Activated T-cell treated with anti-CD3 and anti-CD28 coated beads for 4 hours (primary cell): ENCODE data around the gene NLN.
"Not testable (repeated sequence)": the region's sequence is repeated elsewhere in the genome, so short reads cannot be mapped to it uniquely, and the experiment has no call there.

Source experiments
- DNase-seq: peaks from one replicate; pipeline ENCODE4 v3.0.0-alpha.2; 2020

NLN gene

GRCh38 chr5:65834306-65834705 is 112.3 kb downstream of the NLN start:
- no peak for DNase-seq

- no peak for DNase-seq
Observed at GRCh38 chr5:65835191-65835590, 113.2 kb downstream of the NLN start.

- DNase-seq, result no peak
Observed at GRCh38 chr5:65837139-65837538, 115.1 kb downstream of the NLN start.

- not testable (repeated sequence) for DNase-seq
Observed at GRCh38 chr5:65839170-65839569, 117.2 kb downstream of the NLN start.

GRCh38 chr5:65840071-65840470 is 118.1 kb downstream of the NLN start:
- DNase-seq, result no peak

GRCh38 chr5:65844763-65845162 is 122.8 kb downstream of the NLN start:
- not testable (repeated sequence) for DNase-seq

GRCh38 chr5:65846101-65846500 is 124.1 kb downstream of the NLN start:
- no peak for DNase-seq

- DNase-seq, result not testable (repeated sequence)
Observed at GRCh38 chr5:65847019-65847418, 125.0 kb downstream of the NLN start.

- DNase-seq, result not testable (repeated sequence)
Observed at GRCh38 chr5:65849918-65850317, 127.9 kb downstream of the NLN start.

- DNase-seq, result no peak
Observed at GRCh38 chr5:65854925-65855324, 132.9 kb downstream of the NLN start.

- DNase-seq, result no peak
Observed at GRCh38 chr5:65855766-65856315, 133.8 kb downstream of the NLN start.

GRCh38 chr5:65856520-65856919 is 134.5 kb downstream of the NLN start:
- no peak for DNase-seq

- DNase-seq, result no peak
Observed at GRCh38 chr5:65858316-65858715, 136.3 kb downstream of the NLN start.

- no peak for DNase-seq
Observed at GRCh38 chr5:65861830-65862241, 139.8 kb downstream of the NLN start.

- DNase-seq, result no peak
Observed at GRCh38 chr5:65862384-65862783, 140.4 kb downstream of the NLN start.

GRCh38 chr5:65863747-65864146 is 141.7 kb downstream of the NLN start:
- no peak for DNase-seq

- DNase-seq, result no peak
Observed at GRCh38 chr5:65866837-65867521, 145.0 kb downstream of the NLN start.

GRCh38 chr5:65867542-65868195 is 145.7 kb downstream of the NLN start:
- DNase-seq, result no peak

- no peak for DNase-seq
Observed at GRCh38 chr5:65868509-65868908, 146.5 kb downstream of the NLN start.

- no peak for DNase-seq
Observed at GRCh38 chr5:65871182-65871581, 149.2 kb downstream of the NLN start.

GRCh38 chr5:65871776-65872175 is 149.8 kb downstream of the NLN start:
- not testable (repeated sequence) for DNase-seq

GRCh38 chr5:65873181-65873750 is 151.3 kb downstream of the NLN start:
- DNase-seq, result no peak

- no peak for DNase-seq
Observed at GRCh38 chr5:65874241-65874640, 152.2 kb downstream of the NLN start.

GRCh38 chr5:65876496-65876895 is 154.5 kb downstream of the NLN start:
- no peak for DNase-seq
